ENCODE results near the gene MZB1.

MZB1 gene

DNA sequence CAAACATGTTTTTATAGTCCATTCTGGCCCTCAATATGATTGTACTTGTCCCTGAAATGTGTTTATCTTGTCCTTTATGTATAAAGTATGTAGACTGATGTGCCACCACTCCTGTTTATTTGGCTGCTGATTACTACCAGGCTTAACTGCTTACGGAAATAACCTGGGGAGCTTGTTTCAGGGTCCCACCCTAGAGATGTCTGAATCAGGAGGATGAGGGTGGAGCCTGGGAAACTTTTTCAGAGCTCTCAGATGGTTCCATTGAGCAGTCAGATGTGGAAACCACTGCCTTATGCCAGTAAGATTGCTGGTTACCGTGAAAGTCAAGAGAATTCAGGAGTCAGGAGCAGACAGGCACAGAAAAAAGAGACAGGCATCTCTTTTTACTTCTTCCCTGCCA lies 25.8 kb downstream of the MZB1 start:
- no peak for DNase-seq (ENCODE audit: low spot score)
- Histone ChIP-seq H3K27me3 (ENCODE audit: control insufficient read depth in 3 of 3, insufficient read depth in 3 of 3, low read depth in 1 of 3, low read length in 3 of 3) (no peaks in the 10 kb centered on the region), H4K91ac (ENCODE audit: low read depth, low read length, poor library complexity) (no peak overlapping the region), H3K36me3 (replicated peaks in 1 of 2; ENCODE audit: control insufficient read depth in 2 of 2, insufficient read depth in 2 of 2, low read length in 2 of 2) (peaks cover 18 to 81% of the 10 kb centered on the region in 2 donors), H3K4me1 (ENCODE audit: control insufficient read depth in 2 of 2, insufficient read depth in 1 of 2, low read depth in 1 of 2, low read length in 2 of 2) (no peaks in the 10 kb centered on the region), H3K4me3 (ENCODE audit: low read length in 2 of 2) (no peak overlapping the region), H2BK15ac (ENCODE audit: low read length) (no peak overlapping the region), H3K9ac (ENCODE audit: low read depth, low read length, poor library complexity) (no peak overlapping the region), H2BK120ac (ENCODE audit: low read depth, low read length) (no peak overlapping the region), H4K8ac (ENCODE audit: low read depth, low read length) (no peak overlapping the region), H3K14ac (ENCODE audit: low read length) (no peak overlapping the region), H3K18ac (ENCODE audit: low read length) (no peak overlapping the region), H3K23ac (ENCODE audit: low read depth, low read length, poor library complexity) (no peak overlapping the region), H2BK5ac (ENCODE audit: low read length) (no peak overlapping the region), H3K4ac (ENCODE audit: low read length) (no peak overlapping the region), H3K27ac (replicated peaks; ENCODE audit: low read length) (no peak overlapping the region), H3K4me2 (ENCODE audit: insufficient read depth, low read length, poor library complexity, severe bottlenecking) (no peak overlapping the region), H2AFZ (ENCODE audit: low read length) (no peak overlapping the region), H2AK5ac (ENCODE audit: low read depth, low read length) (no peak overlapping the region), H3K79me1 (ENCODE audit: low read depth, low read length) (peaks cover 5% of the 10 kb centered on the region), H2BK12ac (ENCODE audit: low read length) (no peak overlapping the region), H3K9me3 (replicated peaks in 1 of 2; ENCODE audit: control insufficient read depth in 2 of 2, insufficient read depth in 1 of 2, low read depth in 1 of 2, low read length in 2 of 2) (no peaks in the 10 kb centered on the region)
- no CpG with 5 or more reads among the region's 2 CpGs for WGBS, 2 donors (ENCODE audit: extremely low coverage in 2 of 2, insufficient read length in 2 of 2, insufficient replicate concordance in 1 of 2)

DNA sequence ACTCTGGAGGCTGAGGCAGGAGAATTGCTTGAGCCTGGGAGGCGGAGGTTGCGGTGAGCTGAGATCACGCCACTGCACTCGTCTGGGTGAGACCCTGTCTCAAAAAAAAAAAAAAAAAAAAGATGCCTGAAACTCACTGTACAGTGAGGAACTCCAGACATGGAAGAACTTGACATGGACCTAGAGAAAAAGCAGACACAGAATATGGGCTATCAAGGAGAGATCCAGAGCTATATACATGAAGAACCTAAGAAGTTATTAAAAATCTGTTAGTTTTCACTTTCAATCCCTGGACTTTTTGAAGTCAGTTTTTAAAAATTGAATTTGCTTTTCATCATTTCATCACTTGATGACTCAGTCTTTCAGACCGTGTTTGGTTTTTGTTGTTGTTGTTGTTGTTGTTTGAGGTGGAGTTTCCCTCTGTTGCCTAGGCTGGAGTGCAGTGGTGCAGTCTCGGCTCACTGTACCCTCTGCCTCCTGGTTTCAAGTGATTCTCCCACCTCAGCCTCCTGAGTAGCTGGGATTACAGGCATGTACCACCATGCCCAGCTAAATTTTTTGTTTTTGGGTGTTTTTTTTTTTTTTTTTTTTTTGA lies 27.8 kb downstream of the MZB1 start:
- peaks cover 6% of the 10 kb centered on the region for H3K79me1 ChIP-seq (ENCODE audit: low read depth, low read length)
- no peak overlapping the region for H2BK120ac ChIP-seq (ENCODE audit: low read depth, low read length)
- no peak overlapping the region for H2AFZ ChIP-seq (ENCODE audit: low read length)
- no peak overlapping the region for H3K23ac ChIP-seq (ENCODE audit: low read depth, low read length, poor library complexity)
- no peaks in the 10 kb centered on the region for H3K27me3 ChIP-seq (ENCODE audit: control insufficient read depth in 3 of 3, insufficient read depth in 3 of 3, low read depth in 1 of 3, low read length in 3 of 3)
- no CpG with 5 or more reads among the region's 6 CpGs for WGBS, 2 donors (ENCODE audit: extremely low coverage in 2 of 2, insufficient read length in 2 of 2, insufficient replicate concordance in 1 of 2)
- no peak overlapping the region for H3K9ac ChIP-seq (ENCODE audit: low read depth, low read length, poor library complexity)
- H2BK12ac ChIP-seq (ENCODE audit: low read length) = no peak overlapping the region
- no peak overlapping the region for H2AK5ac ChIP-seq (ENCODE audit: low read depth, low read length)
- no peak overlapping the region for H3K4ac ChIP-seq (ENCODE audit: low read length)
- no peak overlapping the region for H3K4me3 ChIP-seq (ENCODE audit: low read length in 2 of 2)
- H3K9me3 ChIP-seq (replicated peaks in 1 of 2; ENCODE audit: control insufficient read depth in 2 of 2, insufficient read depth in 1 of 2, low read depth in 1 of 2, low read length in 2 of 2) = no peaks in the 10 kb centered on the region
- H3K27ac ChIP-seq (replicated peaks; ENCODE audit: low read length) = no peak overlapping the region
- no peak overlapping the region for H3K18ac ChIP-seq (ENCODE audit: low read length)
- no peak overlapping the region for H3K4me2 ChIP-seq (ENCODE audit: insufficient read depth, low read length, poor library complexity, severe bottlenecking)
- H2BK5ac ChIP-seq (ENCODE audit: low read length) = no peak overlapping the region
- no peaks in the 10 kb centered on the region for H3K4me1 ChIP-seq (ENCODE audit: control insufficient read depth in 2 of 2, insufficient read depth in 1 of 2, low read depth in 1 of 2, low read length in 2 of 2)
- no peak for DNase-seq (ENCODE audit: low spot score)
- H3K14ac ChIP-seq (ENCODE audit: low read length) = no peak overlapping the region
- no peak overlapping the region for H4K8ac ChIP-seq (ENCODE audit: low read depth, low read length)
- H3K36me3 ChIP-seq (replicated peaks in 1 of 2; ENCODE audit: control insufficient read depth in 2 of 2, insufficient read depth in 2 of 2, low read length in 2 of 2) = peaks cover 16 to 84% of the 10 kb centered on the region in 2 donors
- H2BK15ac ChIP-seq (ENCODE audit: low read length) = no peak overlapping the region
- H4K91ac ChIP-seq (ENCODE audit: low read depth, low read length, poor library complexity) = no peak overlapping the region

DNA sequence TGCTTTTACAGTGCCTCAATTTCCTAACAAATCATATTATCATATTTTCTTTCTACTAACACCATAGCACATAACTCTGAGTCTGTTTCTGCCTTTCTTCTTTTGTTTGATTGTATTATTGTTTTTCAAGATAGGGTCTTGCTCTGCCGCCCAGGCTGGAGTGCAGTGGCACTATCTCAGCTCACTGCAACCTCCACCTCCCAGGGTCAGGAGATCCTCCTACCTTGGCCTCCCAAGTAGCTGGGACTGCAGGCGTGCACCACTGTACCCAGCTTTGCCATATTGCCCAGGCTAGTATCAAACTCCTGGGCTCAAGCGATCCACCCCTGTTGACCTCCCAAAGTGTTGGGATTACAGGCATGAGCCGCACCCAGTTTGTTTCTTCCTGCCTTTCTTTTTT lies 29.3 kb downstream of the MZB1 start:
- H2AK5ac ChIP-seq (ENCODE audit: low read depth, low read length) = no peak overlapping the region
- peaks cover 9 to 76% of the 10 kb centered on the region in 2 donors for H3K36me3 ChIP-seq (replicated peaks in 1 of 2; ENCODE audit: control insufficient read depth in 2 of 2, insufficient read depth in 2 of 2, low read length in 2 of 2)
- no peak overlapping the region for H3K4me3 ChIP-seq (ENCODE audit: low read length in 2 of 2)
- no peak overlapping the region for H3K18ac ChIP-seq (ENCODE audit: low read length)
- no peak overlapping the region for H3K9ac ChIP-seq (ENCODE audit: low read depth, low read length, poor library complexity)
- H3K27ac ChIP-seq (replicated peaks; ENCODE audit: low read length) = no peak overlapping the region
- H4K91ac ChIP-seq (ENCODE audit: low read depth, low read length, poor library complexity) = no peak overlapping the region
- H3K4ac ChIP-seq (ENCODE audit: low read length) = no peak overlapping the region
- no peaks in the 10 kb centered on the region for H3K27me3 ChIP-seq (ENCODE audit: control insufficient read depth in 3 of 3, insufficient read depth in 3 of 3, low read depth in 1 of 3, low read length in 3 of 3)
- no peak overlapping the region for H2BK5ac ChIP-seq (ENCODE audit: low read length)
- no peak overlapping the region for H2AFZ ChIP-seq (ENCODE audit: low read length)
- no peak overlapping the region for H4K8ac ChIP-seq (ENCODE audit: low read depth, low read length)
- H3K9me3 ChIP-seq (replicated peaks in 1 of 2; ENCODE audit: control insufficient read depth in 2 of 2, insufficient read depth in 1 of 2, low read depth in 1 of 2, low read length in 2 of 2) = no peaks in the 10 kb centered on the region
- H3K4me2 ChIP-seq (ENCODE audit: insufficient read depth, low read length, poor library complexity, severe bottlenecking) = no peak overlapping the region
- H3K14ac ChIP-seq (ENCODE audit: low read length) = no peak overlapping the region
- no peak overlapping the region for H2BK120ac ChIP-seq (ENCODE audit: low read depth, low read length)
- H3K79me1 ChIP-seq (ENCODE audit: low read depth, low read length) = peaks cover 9% of the 10 kb centered on the region
- H2BK15ac ChIP-seq (ENCODE audit: low read length) = no peak overlapping the region
- DNase-seq (ENCODE audit: low spot score) = no peak
- WGBS, 2 donors (ENCODE audit: extremely low coverage in 2 of 2, insufficient read length in 2 of 2, insufficient replicate concordance in 1 of 2) = no CpG with 5 or more reads among the region's 4 CpGs
- H3K23ac ChIP-seq (ENCODE audit: low read depth, low read length, poor library complexity) = no peak overlapping the region
- no peaks in the 10 kb centered on the region for H3K4me1 ChIP-seq (ENCODE audit: control insufficient read depth in 2 of 2, insufficient read depth in 1 of 2, low read depth in 1 of 2, low read length in 2 of 2)
- no peak overlapping the region for H2BK12ac ChIP-seq (ENCODE audit: low read length)

DNA sequence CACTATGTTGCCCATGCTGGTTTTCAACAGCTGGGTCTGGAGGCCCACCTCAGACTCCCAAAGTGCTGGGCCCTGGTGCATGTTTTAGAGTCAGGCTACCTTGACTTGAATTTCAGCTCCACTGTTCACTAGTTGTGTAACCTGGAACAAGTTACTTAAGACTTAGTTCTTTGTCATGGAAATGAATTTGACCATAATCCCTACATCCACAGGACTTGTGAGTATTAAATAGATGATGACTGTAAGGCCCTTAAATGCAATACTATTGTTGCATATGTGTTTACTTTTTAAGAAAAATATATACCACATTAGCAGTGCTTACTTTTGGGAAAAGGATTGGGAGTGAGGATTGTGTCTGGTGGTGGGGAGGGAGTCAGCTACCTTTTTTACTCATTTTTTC lies 31.6 kb downstream of the MZB1 start:
- Histone ChIP-seq H4K8ac (ENCODE audit: low read depth, low read length) (no peak overlapping the region), H2AFZ (ENCODE audit: low read length) (no peak overlapping the region), H3K27me3 (ENCODE audit: control insufficient read depth in 3 of 3, insufficient read depth in 3 of 3, low read depth in 1 of 3, low read length in 3 of 3) (no peaks in the 10 kb centered on the region), H3K4me2 (ENCODE audit: insufficient read depth, low read length, poor library complexity, severe bottlenecking) (no peak overlapping the region), H3K23ac (ENCODE audit: low read depth, low read length, poor library complexity) (no peak overlapping the region), H3K27ac (replicated peaks; ENCODE audit: low read length) (no peak overlapping the region), H3K4me1 (ENCODE audit: control insufficient read depth in 2 of 2, insufficient read depth in 1 of 2, low read depth in 1 of 2, low read length in 2 of 2) (no peaks in the 10 kb centered on the region), H2BK12ac (ENCODE audit: low read length) (no peak overlapping the region), H3K79me1 (ENCODE audit: low read depth, low read length) (peaks cover 9% of the 10 kb centered on the region), H4K91ac (ENCODE audit: low read depth, low read length, poor library complexity) (no peak overlapping the region), H3K36me3 (replicated peaks in 1 of 2; ENCODE audit: control insufficient read depth in 2 of 2, insufficient read depth in 2 of 2, low read length in 2 of 2) (peaks cover 2 to 75% of the 10 kb centered on the region in 2 donors), H2BK120ac (ENCODE audit: low read depth, low read length) (no peak overlapping the region), H2BK5ac (ENCODE audit: low read length) (no peak overlapping the region), H3K4me3 (ENCODE audit: low read length in 2 of 2) (no peak overlapping the region), H3K9me3 (replicated peaks in 1 of 2; ENCODE audit: control insufficient read depth in 2 of 2, insufficient read depth in 1 of 2, low read depth in 1 of 2, low read length in 2 of 2) (peaks cover 0 to 13% of the 10 kb centered on the region in 2 donors), H3K9ac (ENCODE audit: low read depth, low read length, poor library complexity) (no peak overlapping the region), H3K18ac (ENCODE audit: low read length) (no peak overlapping the region), H2BK15ac (ENCODE audit: low read length) (no peak overlapping the region), H3K14ac (ENCODE audit: low read length) (no peak overlapping the region), H3K4ac (ENCODE audit: low read length) (no peak overlapping the region), H2AK5ac (ENCODE audit: low read depth, low read length) (no peak overlapping the region)
- DNase-seq (ENCODE audit: low spot score) = no peak
